K562 (cell line): ENCODE data around the gene PRKG1. TPM values are rescaled to one million over a fixed set of nuclear protein-coding genes. Genes with fewer than 3 reads are reported as not detected.

Experiments
- ATAC-seq: fragments of 200-7000 bp; cut with Tn5 transposase; 3 replicates; pipeline ENCODE4 v1.9.1; 2020; ENCODE audit warnings: moderate library complexity
- BruUV-seq: library from RNA; stranded (reverse); fragments of 400-500 nt; replicated peaks from 2 replicates; lab custom pipeline; 2021; lab: Mats Ljungman, UMichigan
- CTCF ChIA-PET: fragments of 300-600 bp; formaldehyde crosslinking; extraction: SDS; loops from one replicate; lab custom pipeline; 2021; ENCODE audit warnings: low intra/inter-chr PET ratio; lab: Yijun Ruan, JAX
- POLR2A ChIA-PET: fragments of 300-600, 350-650 bp; sonication (Branson Sonifier 250); formaldehyde crosslinking; extraction: SDS; loops from one replicate; lab custom pipeline; 2021; ENCODE audit warnings: antibody characterized with exemption, inconsistent platforms; lab: Yijun Ruan, JAX
- DNase-seq, 4 experiments: peaks; one replicate each; pipeline versions ENCODE4 v3.0.0 to v3.0.0-alpha.2; 2011 to 2018; ENCODE audit warnings: low spot score in 3 of 4, mixed read lengths in 3 of 4; ENCODE audit errors: extremely low read depth in 1 of 4
- FAIRE-seq: peaks from 2 replicates; lab custom pipeline; 2011; peaks lifted over from hg19 to GRCh38; lab: Jason Lieb, UNC
- H2AFZ ChIP-seq: 2 replicates; pipeline ENCODE4 v1.6.0; 2011; ENCODE audit warnings: low read depth, low read length, control low read depth, inconsistent platforms
- H3K27ac ChIP-seq: fragments of 200-600 bp; 3 replicates; pipeline ENCODE4 v1.8.0; 2011; ENCODE audit warnings: low read depth, mild to moderate bottlenecking, control low read depth, inconsistent platforms, low read length, moderate library complexity, mixed read lengths; ENCODE audit errors: extremely low read depth
- H3K27me3 ChIP-seq, 2 experiments: fragments of 300-600 bp in 1 of 2; 2 replicates in 1 of 2; 3 replicates in 1 of 2; pipeline versions ENCODE4 v1.6.0 to v1.8.0; 2011; ENCODE audit warnings: inconsistent platforms in 2 of 2, low read length in 2 of 2, mild to moderate bottlenecking in 1 of 2, mixed read lengths in 1 of 2, moderate library complexity in 1 of 2; ENCODE audit not compliant: control insufficient read depth in 2 of 2, insufficient read depth in 2 of 2
- H3K36me3 ChIP-seq: fragments of 300-600 bp; 3 replicates; pipeline ENCODE4 v1.8.0; 2011; ENCODE audit warnings: mild to moderate bottlenecking, low read length, inconsistent platforms; ENCODE audit not compliant: control insufficient read depth, insufficient read depth
- H3K4me1 ChIP-seq, 2 experiments: fragments of 200-600 bp in 1 of 2; replicated peaks in 1 of 2; 2 replicates in 1 of 2; 3 replicates in 1 of 2; pipeline versions ENCODE4 v1.5.1 to v1.8.0; 2011; ENCODE audit warnings: inconsistent platforms in 2 of 2, low read length in 2 of 2, mild to moderate bottlenecking in 1 of 2, mixed read lengths in 1 of 2, moderate library complexity in 1 of 2; ENCODE audit not compliant: control insufficient read depth in 2 of 2, insufficient read depth in 2 of 2
- H3K4me2 ChIP-seq: 2 replicates; pipeline ENCODE4 v1.6.1; 2011; ENCODE audit warnings: low read length, control low read depth, inconsistent platforms, mixed read lengths; ENCODE audit not compliant: insufficient read depth
- H3K4me3 ChIP-seq: fragments of 200-600 bp; sonication (generic), shearing (Covaris generic); 2 replicates; pipeline ENCODE4 v1.5.1; 2016; ENCODE audit warnings: control low read depth, inconsistent platforms
- H3K79me2 ChIP-seq: fragments of 200-600 bp; 3 replicates; pipeline ENCODE4 v1.8.0; 2011; ENCODE audit warnings: low read length, inconsistent platforms; ENCODE audit not compliant: control insufficient read depth, insufficient read depth
- H3K9ac ChIP-seq, 2 experiments: 2 replicates each; pipeline versions ENCODE4 v1.6.0 to v1.6.1; 2011; ENCODE audit warnings: low read depth in 2 of 2, low read length in 2 of 2, control low read depth in 1 of 2, inconsistent platforms in 1 of 2, mild to moderate bottlenecking in 1 of 2, mixed read lengths in 1 of 2; ENCODE audit not compliant: insufficient read depth in 1 of 2
- H3K9me1 ChIP-seq: one replicate; pipeline ENCODE4 v1.6.0; 2011; ENCODE audit warnings: inconsistent platforms, mild to moderate bottlenecking, low read length, moderate library complexity; ENCODE audit not compliant: control insufficient read depth, insufficient read depth
- H3K9me3 ChIP-seq: replicated peaks from 2 replicates; pipeline ENCODE4 v1.5.1; 2011; ENCODE audit warnings: low read depth, low read length, inconsistent platforms; ENCODE audit not compliant: control insufficient read depth, insufficient read depth
- H4K20me1 ChIP-seq: replicated peaks from 2 replicates; pipeline ENCODE4 v1.6.1; 2011; ENCODE audit warnings: low read length, inconsistent platforms, mixed read lengths; ENCODE audit not compliant: control insufficient read depth, insufficient read depth
- CEBPB ChIP-seq: fragments of 450-650 bp; IDR thresholded peaks from 2 replicates; pipeline ENCODE4 v1.6.1; 2016; ENCODE audit warnings: missing genetic modification characterization, missing compliant biosample characterization
- DNMT1 ChIP-seq: fragments of 450-650 bp; IDR thresholded peaks from 2 replicates; pipeline ENCODE4 v1.6.1; 2016; ENCODE audit warnings: antibody characterized with exemption, mild to moderate bottlenecking
- E2F6 ChIP-seq, 2 experiments: IDR thresholded peaks; 2 replicates each; pipeline ENCODE4 v1.6.1; 2011; ENCODE audit warnings: borderline replicate concordance in 1 of 2, control low read depth in 1 of 2, low read depth in 1 of 2, low read length in 1 of 2, mild to moderate bottlenecking in 1 of 2, mixed read lengths in 1 of 2, moderate library complexity in 1 of 2; ENCODE audit not compliant: insufficient read depth in 1 of 2, insufficient read length in 1 of 2, poor library complexity in 1 of 2, severe bottlenecking in 1 of 2; ENCODE audit errors: extremely low read depth in 1 of 2
- GTF2E2 ChIP-seq: fragments of 200-800 bp; sonication (Bioruptor generic); IDR thresholded peaks from 2 replicates; pipeline ENCODE4 v1.6.1; 2016; ENCODE audit warnings: missing genetic modification characterization, missing compliant biosample characterization
- HDAC1 ChIP-seq, 2 experiments: fragments of 450-650 bp; IDR thresholded peaks; 2 replicates each; pipeline ENCODE4 v1.6.1; 2016 to 2017; ENCODE audit warnings: inconsistent platforms in 1 of 2, mild to moderate bottlenecking in 1 of 2, moderate library complexity in 1 of 2
- KDM2B ChIP-seq: fragments of 250-450 bp; sonication (Bioruptor Pico); IDR thresholded peaks from 2 replicates; pipeline ENCODE4 v1.8.0; 2021; ENCODE audit warnings: mild to moderate bottlenecking, moderate library complexity
- PHTF2 ChIP-seq: fragments of 250-450 bp; sonication (Bioruptor Pico); IDR thresholded peaks from 2 replicates; pipeline ENCODE4 v1.5.0; 2021; ENCODE audit warnings: mild to moderate bottlenecking
- RFX5 ChIP-seq: IDR thresholded peaks from 2 replicates; pipeline ENCODE4 v1.6.1; 2011; ENCODE audit warnings: low read depth, mild to moderate bottlenecking, improper control_type of control experiment, low read length
- RNF219 ChIP-seq: fragments of 250-450 bp; sonication (Bioruptor Pico); IDR thresholded peaks from 2 replicates; pipeline ENCODE4 v1.5.0; 2022; ENCODE audit warnings: mild to moderate bottlenecking
- STAT5B ChIP-seq: fragments of 250-450 bp; sonication (Bioruptor Pico); IDR thresholded peaks from 2 replicates; pipeline ENCODE4 v1.8.0; 2021; ENCODE audit warnings: mild to moderate bottlenecking, inconsistent platforms
- SUPT5H ChIP-seq: fragments of 450-650 bp; IDR thresholded peaks from 2 replicates; pipeline ENCODE4 v1.6.1; 2016
- TAL1 ChIP-seq: fragments of 450-650 bp; IDR thresholded peaks from 2 replicates; pipeline ENCODE4 v1.6.1; 2016; ENCODE audit warnings: mild to moderate bottlenecking
- ZBTB7A ChIP-seq: IDR thresholded peaks from 2 replicates; pipeline ENCODE4 v1.6.1; 2011; ENCODE audit warnings: low read depth, mild to moderate bottlenecking, low read length, moderate library complexity, borderline replicate concordance; ENCODE audit not compliant: control insufficient read depth
- ZNF140 ChIP-seq: fragments of 250-450 bp; sonication (Bioruptor Pico); IDR thresholded peaks from 2 replicates; pipeline ENCODE4 v1.8.0; 2021; ENCODE audit warnings: moderate library complexity, mild to moderate bottlenecking, inconsistent platforms
- ZNF589 ChIP-seq: fragments of 200-800 bp; sonication (Bioruptor generic); IDR thresholded peaks from 2 replicates; pipeline ENCODE4 v1.6.1; 2016; ENCODE audit warnings: low read depth, missing genetic modification characterization, missing compliant biosample characterization
- WGBS: fragments of 100-300 bp; shearing (Covaris generic); methylation state at CpG from one replicate; pipeline ENCODE4 v1.1.6; 2016; ENCODE audit warnings: low coverage, mixed read lengths; ENCODE audit not compliant: insufficient coverage; ENCODE audit errors: missing lambda C conversion rate; 5-methylcytosine and 5-hydroxymethylcytosine counted together
- in situ Hi-C: fragments of 300-500 bp; cut with MboI; formaldehyde crosslinking; loops from 4 replicates; pipeline ENCODE4 v1.15.0; 2018; ENCODE audit warnings: inconsistent platforms, mixed read lengths
- intact Hi-C: fragments of 100-400 bp; cut with micrococcal nuclease; formaldehyde crosslinking; loops from 2 replicates; pipeline ENCODE4 v1.14.2; 2022
- polyA plus RNA-seq, 8 experiments: library from polyadenylated mRNA; depleted of rRNA in 4 of 8; stranded (reverse) in 5 of 8; unstranded in 3 of 8; fragments of >200 nt; fragmentation: Nextera tagmentation in 2 of 8; fragmentation: Illumina TruSeq in 1 of 8; extraction: Ambion mirVana in 2 of 8; extraction: Trizol in 1 of 8; gene quantifications; 2 replicates each; pipeline versions ENCODE4 v1.2.1 to v1.2.3, GENCODE V29; 2011 to 2014; ENCODE audit warnings: inconsistent platforms in 1 of 8, missing spikeins in 1 of 8
- total RNA-seq, 7 experiments: library from RNA; depleted of rRNA in 6 of 7; stranded (reverse); fragments of >200 nt in 6 of 7; fragmentation: Illumina TruSeq in 2 of 7; extraction: Trizol in 2 of 7; gene quantifications; 2 replicates each; pipeline versions ENCODE4 v1.2.1 to v1.2.3, GENCODE V29; 2011 to 2021; ENCODE audit warnings: low replicate concordance in 1 of 7

The PRKG1 gene
- total and polyA plus RNA-seq, 9 of the 15 experiments (the other 6 are each of a cell fraction or from before 2014, with no cell fraction given) = 0.22 TPM; not detected in 8

GRCh38 chr10:51707821-51708424 lies 633.6 kb downstream of the PRKG1 start:
- Histone ChIP-seq H3K9me1 (no peaks in the 10 kb centered on the region), H3K4me2 (no peak overlapping the region), H3K36me3 (no peaks in the 10 kb centered on the region), H3K79me2 (no peaks in the 10 kb centered on the region), H3K27ac (no peak overlapping the region), H3K27me3 (no peaks in the 10 kb centered on the region; a peak in 2 of 5 replicates), H2AFZ (no peak overlapping the region), H3K9me3 (no peaks in the 10 kb centered on the region), H3K9ac (no peak overlapping the region), H3K4me3 (no peak overlapping the region), H3K4me1 (no peaks in the 10 kb centered on the region), H4K20me1 (no peaks in the 10 kb centered on the region)
- in situ Hi-C loops (no loop called here), intact Hi-C loops (no loop called here)
- no peak for TF ChIP-seq PHTF2 (CRISPR knock-in tag)
- TF ChIP-seq HDAC1 (IDR thresholded peaks at IDR 0.05) = no peak
- TF ChIP-seq GTF2E2 = no peak
- TF ChIP-seq KDM2B (CRISPR knock-in tag) = no peak
- TF ChIP-seq RNF219 (CRISPR knock-in tag) = no peak
- TF ChIP-seq TAL1 = no peak
- no peak for TF ChIP-seq CEBPB
- TF ChIP-seq ZBTB7A = no peak
- TF ChIP-seq SUPT5H = no peak
- no peak for TF ChIP-seq ZNF589 (CRISPR knock-in tag)
- no peak for TF ChIP-seq E2F6 (IDR thresholded peaks at IDR 0.05; ENCODE audit: borderline replicate concordance in 1 of 2, extremely low read depth in 1 of 2, insufficient read depth in 1 of 2, insufficient read length in 1 of 2, low read depth in 1 of 2, low read length in 1 of 2, poor library complexity in 1 of 2, severe bottlenecking in 1 of 2)
- no peak for TF ChIP-seq ZNF140
- TF ChIP-seq STAT5B (CRISPR knock-in tag) = no peak
- TF ChIP-seq DNMT1 = no peak
- no peak for TF ChIP-seq RFX5
- FAIRE-seq (no peak), DNase-seq (no peak), ATAC-seq (no peak)
- 10% methylated on average over 5 of the region's 5 CpGs for WGBS
- CTCF ChIA-PET = no interaction called here
- BruUV-seq = no TSS peak
- POLR2A ChIA-PET = interaction anchor here (0.7 kb wide), 1 partner anchor 12 kb away, joined by 3 read pairs; no protein-coding TSS in a partner anchor
